Peyer's patch (tissue), 4 donors: ENCODE measurements around the gene LZTS3.

Experiments used
- POLR2A ChIP-seq, 2 donors: fragments of 450-650 bp; IDR thresholded peaks; one replicate each; pipeline ENCODE4 v1.5.1; 2017; ENCODE audit warnings: antibody characterized with exemption in 2 of 2, mild to moderate bottlenecking in 2 of 2, moderate library complexity in 2 of 2
- TF ChIP-seq, protein P1 (sequence below), 6 experiments: fragments of 450-650 bp in 4 of 6; fragments of 200-600 bp in 2 of 6; sonication (generic) in 1 of 6; IDR thresholded peaks; one replicate each; pipeline ENCODE4 v1.5.1; 2017 to 2019; ENCODE audit warnings: antibody characterized with exemption in 6 of 6, mild to moderate bottlenecking in 3 of 6, moderate library complexity in 1 of 6

DNA sequence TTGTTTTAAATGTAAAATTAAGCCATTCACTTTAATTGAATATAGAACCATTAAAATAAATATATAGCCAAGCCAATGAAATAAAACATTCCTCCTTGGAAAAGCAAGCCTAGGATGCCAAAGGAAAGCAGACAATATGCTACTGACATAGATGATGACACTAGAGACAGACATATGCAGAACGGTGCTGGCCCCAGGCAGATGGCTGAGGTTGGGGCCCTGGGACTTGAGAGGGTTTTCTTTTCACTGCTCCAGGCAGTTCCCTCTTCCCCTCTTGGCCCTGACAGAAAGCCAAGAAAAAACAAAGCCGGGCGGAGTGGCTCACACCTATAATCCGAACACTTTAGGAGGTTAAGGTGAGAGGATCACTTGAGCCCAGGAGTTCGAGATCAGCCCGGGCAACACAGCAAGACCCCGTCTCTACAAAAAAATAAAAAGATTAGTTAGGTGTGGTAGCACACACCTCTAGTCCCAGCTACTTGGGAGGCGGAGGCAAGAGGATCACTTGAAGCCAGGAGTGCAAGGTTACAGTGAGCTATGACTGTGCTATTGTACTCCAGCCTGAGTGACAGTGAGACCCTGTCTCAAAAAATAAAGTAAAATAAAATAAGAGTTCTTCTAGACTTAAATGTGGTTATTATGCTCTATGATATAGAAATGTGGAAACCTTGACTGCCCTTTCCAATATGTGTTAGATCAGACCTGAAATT is 44.9 kb downstream of the LZTS3 start:
- TF ChIP-seq POLR2A (IDR thresholded peaks at IDR 0.05), result no peak
- TF ChIP-seq, protein P1, sequence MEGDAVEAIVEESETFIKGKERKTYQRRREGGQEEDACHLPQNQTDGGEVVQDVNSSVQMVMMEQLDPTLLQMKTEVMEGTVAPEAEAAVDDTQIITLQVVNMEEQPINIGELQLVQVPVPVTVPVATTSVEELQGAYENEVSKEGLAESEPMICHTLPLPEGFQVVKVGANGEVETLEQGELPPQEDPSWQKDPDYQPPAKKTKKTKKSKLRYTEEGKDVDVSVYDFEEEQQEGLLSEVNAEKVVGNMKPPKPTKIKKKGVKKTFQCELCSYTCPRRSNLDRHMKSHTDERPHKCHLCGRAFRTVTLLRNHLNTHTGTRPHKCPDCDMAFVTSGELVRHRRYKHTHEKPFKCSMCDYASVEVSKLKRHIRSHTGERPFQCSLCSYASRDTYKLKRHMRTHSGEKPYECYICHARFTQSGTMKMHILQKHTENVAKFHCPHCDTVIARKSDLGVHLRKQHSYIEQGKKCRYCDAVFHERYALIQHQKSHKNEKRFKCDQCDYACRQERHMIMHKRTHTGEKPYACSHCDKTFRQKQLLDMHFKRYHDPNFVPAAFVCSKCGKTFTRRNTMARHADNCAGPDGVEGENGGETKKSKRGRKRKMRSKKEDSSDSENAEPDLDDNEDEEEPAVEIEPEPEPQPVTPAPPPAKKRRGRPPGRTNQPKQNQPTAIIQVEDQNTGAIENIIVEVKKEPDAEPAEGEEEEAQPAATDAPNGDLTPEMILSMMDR (IDR thresholded peaks at IDR 0.05), result no peak
